CD14-positive monocyte (primary cell): ENCODE results near the gene COL4A5. TPM values are rescaled to one million over a fixed set of nuclear protein-coding genes. Genes with fewer than 3 reads are reported as not detected.

ENCODE experiments used
- DNase-seq, 3 donors: peaks; one replicate each; pipeline ENCODE4 v3.0.0-alpha.2; 2011 to 2022
- H2AFZ ChIP-seq: 2 replicates; pipeline ENCODE4 v1.6.0; 2012; ENCODE audit warnings: mild to moderate bottlenecking, low read depth, low read length, inconsistent platforms; ENCODE audit not compliant: insufficient read depth, poor library complexity, severe bottlenecking
- H3K27ac ChIP-seq, 2 donors: 1 replicate in 1 of 2; 2 replicates in 1 of 2; pipeline ENCODE4 v1.5.1; 2012 to 2013; ENCODE audit warnings: low read length in 2 of 2, control low read depth in 1 of 2, inconsistent platforms in 1 of 2, low read depth in 1 of 2, mild to moderate bottlenecking in 1 of 2
- H3K27me3 ChIP-seq, 2 donors: one replicate each; pipeline versions ENCODE4 v1.6.0 to v1.6.1; 2011 to 2013; ENCODE audit warnings: low read length in 2 of 2; ENCODE audit not compliant: control insufficient read depth in 2 of 2, insufficient read depth in 2 of 2
- H3K36me3 ChIP-seq, 2 donors: replicated peaks in 1 of 2; 1 replicate in 1 of 2; 2 replicates in 1 of 2; pipeline versions ENCODE4 v1.5.1 to v1.6.1; 2012 to 2013; ENCODE audit warnings: low read length in 2 of 2, control low read depth in 1 of 2, inconsistent platforms in 1 of 2, mild to moderate bottlenecking in 1 of 2; ENCODE audit not compliant: insufficient read depth in 2 of 2, control insufficient read depth in 1 of 2
- H3K4me1 ChIP-seq, 2 donors: 1 replicate in 1 of 2; 2 replicates in 1 of 2; pipeline versions ENCODE4 v1.5.1 to v1.6.1; 2012 to 2013; ENCODE audit warnings: low read length in 2 of 2, control low read depth in 1 of 2, inconsistent platforms in 1 of 2, mild to moderate bottlenecking in 1 of 2, moderate library complexity in 1 of 2; ENCODE audit not compliant: insufficient read depth in 2 of 2, control insufficient read depth in 1 of 2
- H3K4me2 ChIP-seq: replicated peaks from 2 replicates; pipeline ENCODE3; 2012; ENCODE audit warnings: low read length, moderate library complexity, mild to moderate bottlenecking; ENCODE audit not compliant: poor library complexity, severe bottlenecking; ENCODE audit errors: extremely low read depth
- H3K4me3 ChIP-seq, 3 experiments: fragments of 200-600 bp in 1 of 3; sonication (generic) in 1 of 3; replicated peaks in 1 of 3; 1 replicate in 2 of 3; 2 replicates in 1 of 3; pipeline ENCODE4 v1.5.1; 2011 to 2013; ENCODE audit warnings: low read length in 3 of 3, mild to moderate bottlenecking in 3 of 3, control low read depth in 2 of 3, low read depth in 2 of 3, inconsistent platforms in 1 of 3, moderate library complexity in 1 of 3
- H3K79me2 ChIP-seq: 2 replicates; pipeline ENCODE4 v1.6.0; 2012; ENCODE audit warnings: mild to moderate bottlenecking, control low read depth, inconsistent platforms, low read length, moderate library complexity; ENCODE audit not compliant: insufficient read depth
- H3K9ac ChIP-seq: 2 replicates; pipeline ENCODE4 v1.6.0; 2017; ENCODE audit warnings: low read length, mild to moderate bottlenecking; ENCODE audit not compliant: insufficient read depth, poor library complexity, severe bottlenecking
- H3K9me3 ChIP-seq, 2 donors: replicated peaks in 1 of 2; 1 replicate in 1 of 2; 2 replicates in 1 of 2; pipeline versions ENCODE4 v1.5.1 to v1.6.1; 2012 to 2013; ENCODE audit warnings: low read length in 2 of 2, control low read depth in 1 of 2; ENCODE audit not compliant: control insufficient read depth in 1 of 2, insufficient read depth in 1 of 2
- H4K20me1 ChIP-seq: 2 replicates; pipeline ENCODE4 v1.6.0; 2012; ENCODE audit warnings: mild to moderate bottlenecking, low read length, control low read depth, moderate library complexity; ENCODE audit not compliant: insufficient read depth
- H3K27ac Mint-ChIP-seq, 7 donors: one replicate each; pipeline ENCODE4 v1.8.0; 2020; ENCODE audit warnings: mild to moderate bottlenecking in 7 of 7, mixed read lengths in 7 of 7, moderate library complexity in 6 of 7, inconsistent platforms in 2 of 7
- H3K27me3 Mint-ChIP-seq, 3 donors: one replicate each; pipeline ENCODE4 v1.8.0; 2021 to 2022; ENCODE audit warnings: low read depth in 3 of 3, mild to moderate bottlenecking in 3 of 3, mixed read lengths in 3 of 3, moderate library complexity in 3 of 3, inconsistent platforms in 1 of 3
- H3K36me3 Mint-ChIP-seq, 2 donors: one replicate each; pipeline ENCODE4 v1.8.0; 2020; ENCODE audit warnings: mixed read lengths in 2 of 2, inconsistent platforms in 1 of 2, mild to moderate bottlenecking in 1 of 2
- H3K4me1 Mint-ChIP-seq: one replicate; pipeline ENCODE4 v1.8.0; 2020; ENCODE audit warnings: mild to moderate bottlenecking, mixed read lengths
- H3K4me3 Mint-ChIP-seq, 2 donors: one replicate each; pipeline ENCODE4 v1.8.0; 2020; ENCODE audit warnings: mild to moderate bottlenecking in 2 of 2, mixed read lengths in 2 of 2, moderate library complexity in 1 of 2
- H3K9me3 Mint-ChIP-seq, 7 donors: one replicate each; pipeline ENCODE4 v1.8.0; 2020 to 2022; ENCODE audit warnings: mixed read lengths in 7 of 7, mild to moderate bottlenecking in 6 of 7, moderate library complexity in 6 of 7, inconsistent platforms in 2 of 7
- WGBS: methylation state at CpG from one replicate; pipeline ENCODE4 v1.1.5; 2013; ENCODE audit warnings: missing lambda C conversion rate; ENCODE audit not compliant: insufficient coverage; 5-methylcytosine and 5-hydroxymethylcytosine counted together
- intact Hi-C, 2 donors: fragments of 100-400 bp; cut with micrococcal nuclease; formaldehyde crosslinking; loops; one replicate each; pipeline versions ENCODE4 v1.15.0 to v1.15.1; 2023
- polyA plus RNA-seq, 3 donors: library from polyadenylated mRNA; depleted of rRNA in 1 of 3; unstranded in 2 of 3; stranded (reverse) in 1 of 3; fragments of 300-500 nt in 2 of 3; fragments of >200 nt in 1 of 3; fragmentation: Illumina TruSeq in 2 of 3; gene quantifications; 1 replicate in 2 of 3; 2 replicates in 1 of 3; pipeline ENCODE4 v1.2.3, GENCODE V29; 2012 to 2021
- TF ChIP-seq, protein P1 (sequence below): fragments of 200-600 bp; IDR thresholded peaks from one replicate; pipeline ENCODE4 v1.8.0; 2022; ENCODE audit warnings: antibody characterized with exemption, mild to moderate bottlenecking

The COL4A5 gene
- polyA plus RNA-seq, 3 donors, result not detected

DNA sequence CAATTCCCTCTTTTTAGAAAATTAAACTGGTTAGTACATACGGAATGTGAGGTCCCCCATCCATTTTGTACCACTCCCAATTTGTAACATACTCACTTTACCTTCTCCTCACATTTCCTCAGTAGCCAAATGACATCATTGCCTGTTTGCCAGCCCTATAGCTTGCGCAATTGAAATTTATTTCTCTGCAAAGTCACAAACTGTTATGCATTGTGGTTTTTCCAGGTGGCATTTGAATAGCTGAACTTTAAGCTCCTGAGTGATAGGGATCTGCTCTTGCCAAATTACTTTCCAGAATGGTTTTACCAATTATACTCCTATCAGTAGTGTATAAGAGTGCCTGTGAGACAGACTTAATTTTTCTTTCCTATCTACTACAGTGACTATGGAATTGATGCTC lies 7.7 kb downstream of the COL4A5 start:
- Mint-ChIP-seq H3K36me3 (no peaks in the 10 kb centered on the region), H3K9me3 (no peaks in the 10 kb centered on the region), H3K27ac (no peak overlapping the region), H3K27me3 (peaks cover 0 to 3% (median 0%) of the 10 kb centered on the region in 3 donors), H3K4me3 (no peak overlapping the region), H3K4me1 (no peaks in the 10 kb centered on the region)
- Histone ChIP-seq H2AFZ (no peak overlapping the region), H3K27ac (no peak overlapping the region), H3K9ac (no peak overlapping the region), H3K27me3 (peaks cover 0 to 1% of the 10 kb centered on the region in 2 donors), H4K20me1 (no peaks in the 10 kb centered on the region), H3K4me3 (no peak overlapping the region), H3K4me2 (no peak overlapping the region), H3K79me2 (no peaks in the 10 kb centered on the region), H3K36me3 (no peaks in the 10 kb centered on the region), H3K9me3 (no peaks in the 10 kb centered on the region), H3K4me1 (no peaks in the 10 kb centered on the region)
- intact Hi-C loops, result no loop called here
- TF ChIP-seq, protein P1, sequence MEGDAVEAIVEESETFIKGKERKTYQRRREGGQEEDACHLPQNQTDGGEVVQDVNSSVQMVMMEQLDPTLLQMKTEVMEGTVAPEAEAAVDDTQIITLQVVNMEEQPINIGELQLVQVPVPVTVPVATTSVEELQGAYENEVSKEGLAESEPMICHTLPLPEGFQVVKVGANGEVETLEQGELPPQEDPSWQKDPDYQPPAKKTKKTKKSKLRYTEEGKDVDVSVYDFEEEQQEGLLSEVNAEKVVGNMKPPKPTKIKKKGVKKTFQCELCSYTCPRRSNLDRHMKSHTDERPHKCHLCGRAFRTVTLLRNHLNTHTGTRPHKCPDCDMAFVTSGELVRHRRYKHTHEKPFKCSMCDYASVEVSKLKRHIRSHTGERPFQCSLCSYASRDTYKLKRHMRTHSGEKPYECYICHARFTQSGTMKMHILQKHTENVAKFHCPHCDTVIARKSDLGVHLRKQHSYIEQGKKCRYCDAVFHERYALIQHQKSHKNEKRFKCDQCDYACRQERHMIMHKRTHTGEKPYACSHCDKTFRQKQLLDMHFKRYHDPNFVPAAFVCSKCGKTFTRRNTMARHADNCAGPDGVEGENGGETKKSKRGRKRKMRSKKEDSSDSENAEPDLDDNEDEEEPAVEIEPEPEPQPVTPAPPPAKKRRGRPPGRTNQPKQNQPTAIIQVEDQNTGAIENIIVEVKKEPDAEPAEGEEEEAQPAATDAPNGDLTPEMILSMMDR, result no peak
- DNase-seq, result no peak
- no CpG with 5 or more reads among the region's 2 CpGs for WGBS

DNA sequence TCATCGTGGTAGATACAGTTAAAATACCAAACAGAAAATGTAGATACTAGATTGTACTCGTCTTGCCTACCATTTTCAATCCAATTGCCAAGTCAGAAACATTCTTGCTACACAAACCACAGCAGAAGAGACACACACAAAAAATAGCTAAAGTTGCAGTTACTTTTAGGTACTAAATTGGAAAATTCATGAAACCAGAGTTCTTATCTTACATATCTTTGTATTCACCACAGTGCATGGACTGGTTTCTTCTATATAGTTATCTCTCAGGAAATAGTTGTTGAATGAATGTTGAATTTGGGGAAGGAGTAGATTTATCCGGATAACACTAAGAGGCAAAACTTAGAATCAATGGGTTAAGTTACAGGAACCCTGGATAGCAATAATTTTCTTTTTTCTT lies 14.2 kb downstream of the COL4A5 start:
- no peaks in the 10 kb centered on the region for H3K4me1 ChIP-seq
- H3K27me3 ChIP-seq, result no peaks in the 10 kb centered on the region
- TF ChIP-seq, protein P1, result no peak
- no peak overlapping the region for H3K4me2 ChIP-seq
- no peaks in the 10 kb centered on the region for H3K4me1 Mint-ChIP-seq
- no peak overlapping the region for H2AFZ ChIP-seq
- no peaks in the 10 kb centered on the region for H4K20me1 ChIP-seq
- H3K27me3 Mint-ChIP-seq, result peaks cover 0 to 6% (median 0%) of the 10 kb centered on the region in 3 donors
- H3K36me3 ChIP-seq, result no peaks in the 10 kb centered on the region
- no peaks in the 10 kb centered on the region for H3K79me2 ChIP-seq
- no peak overlapping the region for H3K27ac ChIP-seq
- H3K9me3 Mint-ChIP-seq, result peaks cover 0 to 2% (median 0%) of the 10 kb centered on the region in 7 donors
- intact Hi-C loops, result no loop called here
- no peak overlapping the region for H3K4me3 ChIP-seq
- no peaks in the 10 kb centered on the region for H3K9me3 ChIP-seq
- no peak overlapping the region for H3K27ac Mint-ChIP-seq
- H3K36me3 Mint-ChIP-seq, result no peaks in the 10 kb centered on the region
- DNase-seq, result no peak
- no peak overlapping the region for H3K4me3 Mint-ChIP-seq
- H3K9ac ChIP-seq, result no peak overlapping the region
- WGBS, result no CpG with 5 or more reads among the region's 3 CpGs
